GM18907 (cell line): ENCODE data around the gene CSAD.
"Not testable (repeated sequence)": the region's sequence is repeated elsewhere in the genome, so short reads cannot be mapped to it uniquely, and the experiment has no call there.

Source experiments
- ATAC-seq: cut with Tn5 transposase; IDR thresholded peaks from one replicate; pipeline ENCODE4 v1.9.1; 2021; ENCODE audit warnings: mild to moderate bottlenecking, moderate library complexity; ENCODE audit not compliant: unreplicated experiment

CSAD gene

GRCh38 chr12:53181935-53182334, 1.2 kb upstream of the CSAD start:
- ATAC-seq: no peak

- peak; percentile 52 for ATAC-seq
Measured at GRCh38 chr12:53180931-53181645, 363 bp upstream of the CSAD start.

GRCh38 chr12:53179687-53180219, 972 bp downstream of the CSAD start:
- ATAC-seq: peak; percentile 10

- ATAC-seq: not testable (repeated sequence)
Measured at GRCh38 chr12:53178803-53179202, 1.9 kb downstream of the CSAD start.

GRCh38 chr12:53177447-53177846, 3.3 kb downstream of the CSAD start:
- ATAC-seq: not testable (repeated sequence)

GRCh38 chr12:53176750-53177149, 4.0 kb downstream of the CSAD start:
- ATAC-seq: no peak

- no peak for ATAC-seq
Measured at GRCh38 chr12:53174881-53175491, 5.7 kb downstream of the CSAD start.

GRCh38 chr12:53173085-53173715, 7.5 kb downstream of the CSAD start:
- ATAC-seq: no peak

- no peak for ATAC-seq
Measured at GRCh38 chr12:53172352-53172751, 8.4 kb downstream of the CSAD start.

GRCh38 chr12:53171725-53172329, 8.9 kb downstream of the CSAD start:
- no peak for ATAC-seq

- ATAC-seq: no peak
Measured at GRCh38 chr12:53170876-53171724, 9.6 kb downstream of the CSAD start.

GRCh38 chr12:53170215-53170614, 10.5 kb downstream of the CSAD start:
- ATAC-seq: no peak

GRCh38 chr12:53169644-53170043, 11.1 kb downstream of the CSAD start:
- ATAC-seq: no peak

GRCh38 chr12:53166837-53167236, 13.9 kb downstream of the CSAD start:
- no peak for ATAC-seq

- ATAC-seq: not testable (repeated sequence)
Measured at GRCh38 chr12:53163008-53163407, 17.7 kb downstream of the CSAD start.

- no peak for ATAC-seq
Measured at GRCh38 chr12:53161119-53161911, 19.4 kb downstream of the CSAD start.

GRCh38 chr12:53160673-53161072, 20.1 kb downstream of the CSAD start:
- ATAC-seq: no peak

- ATAC-seq: no peak
Measured at GRCh38 chr12:53160000-53160399, 20.7 kb downstream of the CSAD start.

GRCh38 chr12:53159195-53159839, 21.4 kb downstream of the CSAD start:
- ATAC-seq: peak; percentile 77
